ENCODE measurements around the gene MECR.
A peak's percentile ranks its signal among the peaks of the same experiment; 100 is the strongest.
"Not testable (repeated sequence)": the region's sequence is repeated elsewhere in the genome, so short reads cannot be mapped to it uniquely, and the experiment has no call there.

Gene MECR

DNA sequence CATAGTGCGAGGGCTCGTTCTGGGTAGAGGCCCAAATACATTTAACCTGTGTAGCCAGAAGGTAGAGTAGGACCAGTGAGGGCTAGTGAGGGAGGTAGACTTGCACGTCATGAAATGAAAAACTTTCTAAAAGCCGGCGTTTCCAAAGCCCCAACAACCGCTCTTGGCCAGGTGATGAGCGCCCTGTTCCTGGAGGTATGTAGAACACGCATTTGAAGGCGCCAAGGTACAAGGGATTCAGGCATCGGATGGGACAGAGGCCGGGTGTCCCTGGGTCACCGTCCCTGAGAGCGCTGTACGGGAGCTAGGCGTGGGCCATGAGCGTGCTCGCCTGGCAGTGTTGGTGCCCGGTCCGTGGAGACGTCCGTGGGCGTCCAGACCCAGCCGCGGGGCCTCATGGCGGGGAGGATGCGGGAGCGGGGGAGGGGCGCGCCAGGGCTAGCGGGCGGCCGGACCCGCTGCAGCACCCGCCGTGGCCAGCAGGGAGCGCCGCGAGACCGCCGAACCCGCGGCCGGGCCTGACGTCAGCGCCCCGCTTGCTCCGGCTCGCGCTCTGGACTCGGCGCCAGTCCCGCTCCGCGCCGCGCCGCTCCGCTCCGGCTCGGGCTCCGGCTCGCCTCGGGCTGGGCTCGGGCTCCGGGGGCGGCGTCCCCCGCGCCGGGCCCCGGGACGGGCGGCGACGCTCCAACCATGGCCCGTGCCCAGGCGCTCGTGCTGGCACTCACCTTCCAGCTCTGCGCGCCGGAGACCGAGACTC, 5.4 kb upstream of the MECR start, which contains the start of gene PTPRU:
PTPRU (plus strand) TSS at position 568 of the 757 bp plus-strand sequence; CDS start at position 691, 123 bp downstream.
- peak; percentile 94 for DNase-seq (ENCODE audit: low spot score)

GRCh38 chr1:29234881-29235280, 4.1 kb upstream of the MECR start:
- DNase-seq (ENCODE audit: low spot score): not testable (repeated sequence)

- no peak for DNase-seq (ENCODE audit: low spot score)
Measured at GRCh38 chr1:29234471-29234870, 3.7 kb upstream of the MECR start.

DNA sequence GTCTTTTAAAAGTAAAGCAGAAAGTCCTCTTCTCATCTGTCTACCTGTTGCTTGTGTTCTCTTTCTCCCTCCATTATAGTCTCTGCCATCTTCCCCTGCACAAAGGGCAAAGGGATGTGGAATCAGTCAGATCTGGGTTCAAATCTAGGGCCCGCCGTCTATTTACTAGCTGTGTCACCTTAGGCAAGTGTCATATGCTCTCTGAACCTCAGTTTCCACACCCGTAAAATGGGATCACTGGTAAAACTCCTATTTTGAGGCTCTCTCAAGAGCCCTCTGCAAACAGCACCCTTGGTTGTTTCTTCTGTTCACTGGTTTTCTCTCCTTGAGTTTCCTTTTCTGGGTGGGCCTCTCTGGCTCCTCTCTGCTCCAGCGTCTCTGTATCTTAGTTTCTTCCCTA, 3.0 kb upstream of the MECR start:
- DNase-seq (ENCODE audit: low spot score): no peak

- no peak for DNase-seq (ENCODE audit: low spot score)
Measured at GRCh38 chr1:29232387-29232786, 1.7 kb upstream of the MECR start.

DNA sequence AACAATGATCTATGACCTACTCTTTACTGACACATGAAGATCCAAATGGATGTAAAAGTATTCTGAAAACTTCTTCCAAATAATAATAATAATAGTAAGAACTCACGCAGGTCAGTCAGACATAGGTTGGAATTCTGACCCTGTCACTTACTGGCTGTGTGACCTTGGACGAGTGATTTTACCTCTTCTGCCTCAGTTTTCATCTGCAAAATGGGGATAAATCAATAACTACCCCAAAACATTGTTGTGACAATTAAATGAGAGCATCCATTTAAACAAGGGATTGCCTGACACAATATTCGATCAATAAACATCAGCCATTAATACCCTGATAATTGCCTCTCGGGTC, 556 bp downstream of the MECR start:
- DNase-seq (ENCODE audit: low spot score): no peak

DNA sequence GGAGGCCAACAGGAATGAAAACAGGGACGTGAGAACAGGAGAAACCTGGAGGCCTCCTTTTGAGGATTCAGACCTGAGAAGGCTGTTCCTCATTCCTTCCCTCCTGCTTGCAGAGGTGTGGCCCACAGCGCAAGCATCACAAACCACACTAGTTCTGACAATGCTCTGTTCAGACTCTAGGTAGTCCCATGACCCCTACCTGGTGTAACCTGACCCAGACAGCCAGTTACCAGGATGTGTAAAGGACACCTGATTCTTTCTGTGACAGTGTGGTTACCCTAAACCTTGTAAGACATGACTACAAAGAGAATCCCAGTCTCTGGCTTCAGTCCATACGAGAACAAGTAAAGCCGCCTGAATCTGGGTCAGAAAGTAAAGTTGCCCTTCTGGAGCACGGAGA, 3.2 kb downstream of the MECR start:
- no peak for DNase-seq (ENCODE audit: low spot score)

- no peak for DNase-seq (ENCODE audit: low spot score)
Measured at GRCh38 chr1:29225361-29225760, 5.4 kb downstream of the MECR start.

DNA sequence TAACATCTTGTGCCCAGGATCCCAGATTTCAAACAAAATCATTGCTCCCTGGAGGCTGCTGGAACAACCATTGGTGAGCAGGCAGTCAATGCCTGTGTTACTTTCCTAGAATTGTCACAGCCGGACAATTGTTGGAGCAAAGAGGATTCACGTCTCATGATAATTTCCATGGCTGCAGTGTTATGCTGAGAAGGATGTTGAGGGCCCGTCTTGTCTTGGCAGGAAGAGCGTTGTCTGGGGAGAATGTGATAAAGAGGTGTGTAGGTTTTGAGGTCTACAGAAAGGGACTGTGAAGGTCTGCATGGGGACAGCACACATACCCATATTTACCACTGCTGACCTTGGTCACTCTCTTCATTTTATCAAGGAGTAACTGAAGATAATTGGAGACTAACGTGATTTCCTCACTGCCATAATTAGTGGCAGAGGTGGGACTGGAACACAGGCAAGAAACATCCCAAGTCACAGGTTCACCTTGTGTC, 6.3 kb downstream of the MECR start:
- no peak for DNase-seq (ENCODE audit: low spot score)

GRCh38 chr1:29223521-29223920, 7.2 kb downstream of the MECR start:
- no peak for DNase-seq (ENCODE audit: low spot score)

GRCh38 chr1:29222686-29223085, 8.0 kb downstream of the MECR start:
- no peak for DNase-seq (ENCODE audit: low spot score)

GRCh38 chr1:29222260-29222659, 8.5 kb downstream of the MECR start:
- DNase-seq (ENCODE audit: low spot score): not testable (repeated sequence)

DNA sequence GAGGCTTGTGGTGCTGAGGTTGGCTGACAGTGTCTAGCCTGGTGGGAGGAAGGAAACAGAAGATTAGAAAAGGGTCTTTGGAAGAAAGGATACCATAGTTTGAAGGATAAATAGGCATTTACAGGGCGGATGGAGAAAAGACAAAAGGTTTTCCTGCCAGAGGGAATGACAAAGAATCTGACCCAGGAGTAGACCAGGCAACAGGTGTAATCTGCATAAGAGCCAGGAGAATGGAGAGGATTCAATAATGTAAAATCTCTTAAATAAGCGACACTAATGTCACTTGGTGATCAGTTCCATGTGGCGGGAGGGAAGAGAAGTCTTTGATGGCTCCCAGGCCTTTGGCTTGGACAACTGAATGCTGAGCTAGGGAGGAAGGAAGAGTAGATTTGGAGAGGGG, 9.4 kb downstream of the MECR start:
- DNase-seq (ENCODE audit: low spot score): no peak

DNA sequence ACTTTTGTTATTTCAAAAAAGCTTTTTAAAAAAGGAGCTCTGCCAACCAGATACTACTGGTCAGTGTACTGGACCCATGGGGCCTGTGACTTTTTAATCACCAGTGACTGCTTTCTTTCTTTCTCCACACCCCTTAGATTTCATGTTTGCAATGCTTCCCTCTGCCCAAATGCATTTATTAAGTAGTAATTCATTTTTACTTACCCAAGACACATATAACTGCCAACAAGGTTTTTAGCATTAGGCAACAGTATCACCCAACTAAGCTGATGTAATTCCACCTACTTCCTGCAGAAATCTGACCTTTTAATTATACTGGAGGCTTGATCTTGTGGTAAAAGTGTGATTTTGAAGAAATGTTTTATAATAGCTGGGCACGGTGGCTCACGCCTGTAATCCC, 12.5 kb downstream of the MECR start:
- DNase-seq (ENCODE audit: low spot score): no peak

DNA sequence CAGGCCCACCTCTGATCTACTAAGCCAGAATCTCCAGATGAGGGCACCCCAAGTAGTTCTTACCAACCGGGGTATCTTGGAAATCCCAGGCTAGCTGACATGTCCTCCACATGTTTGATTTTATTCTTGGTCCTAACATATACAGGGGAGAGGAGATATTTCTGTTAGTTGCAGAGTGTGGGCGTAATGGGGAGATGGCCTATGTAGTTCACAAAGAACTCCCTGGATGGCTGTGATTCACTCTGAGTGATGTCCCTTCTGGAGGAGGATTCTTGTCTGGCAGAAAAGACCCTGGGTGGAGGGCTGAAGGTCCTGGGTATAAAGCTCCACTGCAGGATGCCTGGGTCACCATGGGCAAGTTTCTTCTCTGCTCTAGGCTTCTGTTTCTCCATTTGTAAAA, 13.1 kb downstream of the MECR start:
- DNase-seq (ENCODE audit: low spot score): no peak

DNA sequence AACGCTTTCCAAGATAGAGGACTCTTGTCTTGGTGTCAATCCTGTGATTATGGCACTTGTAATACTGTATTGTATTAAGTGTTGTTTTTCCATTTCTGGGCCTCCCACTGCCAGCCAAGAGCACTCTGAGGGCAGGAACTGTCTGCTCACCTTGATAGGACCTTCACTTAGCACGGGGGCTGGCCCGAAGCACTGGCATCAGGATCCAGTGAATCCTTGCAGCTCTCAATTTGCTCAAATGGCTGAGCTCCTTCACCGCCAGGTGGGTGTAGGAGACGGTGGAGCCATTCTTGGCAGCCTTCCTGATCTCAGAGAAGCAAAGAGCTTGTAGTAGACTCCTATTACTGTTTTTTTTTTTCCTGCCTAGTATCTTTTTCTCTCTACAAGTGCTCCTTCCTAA, 17.7 kb downstream of the MECR start:
- DNase-seq (ENCODE audit: low spot score): no peak

- peak; percentile 77 for DNase-seq (ENCODE audit: low spot score)
Measured at GRCh38 chr1:29211086-29212030, 19.4 kb downstream of the MECR start.

- DNase-seq (ENCODE audit: low spot score): peak; percentile 79
Measured at GRCh38 chr1:29210278-29211085, 20.3 kb downstream of the MECR start.

- DNase-seq (ENCODE audit: low spot score): no peak
Measured at GRCh38 chr1:29209173-29209572, 21.6 kb downstream of the MECR start.

- no peak for DNase-seq (ENCODE audit: low spot score)
Measured at GRCh38 chr1:29208442-29208841, 22.3 kb downstream of the MECR start.

- DNase-seq (ENCODE audit: low spot score): peak; percentile 86
Measured at GRCh38 chr1:29202584-29203340, 28.0 kb downstream of the MECR start.

Measured in D341Med (cell line).